GM12891 (cell line): ENCODE results near the gene CFDP1.

Experiments used
- DNase-seq: peaks from one replicate; pipeline ENCODE4 v3.0.0; 2011; ENCODE audit warnings: low spot score; ENCODE audit not compliant: insufficient read length
- FAIRE-seq: peaks from 2 replicates; lab custom pipeline; 2011; peaks lifted over from hg19 to GRCh38; lab: Jason Lieb, UNC
- PAX5 ChIP-seq: IDR thresholded peaks from 2 replicates; pipeline ENCODE4 v1.6.1; 2011; ENCODE audit warnings: low read length, moderate library complexity, mild to moderate bottlenecking; ENCODE audit not compliant: insufficient read depth, severe bottlenecking
- POLR2A ChIP-seq: IDR thresholded peaks from 2 replicates; pipeline ENCODE4 v1.6.1; 2011; ENCODE audit warnings: low read depth, low read length, control low read depth
- POLR2AphosphoS5 ChIP-seq: IDR thresholded peaks from 2 replicates; pipeline ENCODE4 v1.6.1; 2011; ENCODE audit warnings: low read depth, low read length, control low read depth
- POU2F2 ChIP-seq: IDR thresholded peaks from 2 replicates; pipeline ENCODE4 v1.6.1; 2011; ENCODE audit warnings: low read depth, mild to moderate bottlenecking, control low read depth, low read length, moderate library complexity
- SPI1 ChIP-seq: IDR thresholded peaks from 2 replicates; pipeline ENCODE4 v1.6.1; 2011; ENCODE audit warnings: low read depth, low read length, control low read depth
- TAF1 ChIP-seq: IDR thresholded peaks from 2 replicates; pipeline ENCODE4 v1.6.1; 2011; ENCODE audit warnings: low read depth, low read length, control low read depth

CFDP1 gene

DNA sequence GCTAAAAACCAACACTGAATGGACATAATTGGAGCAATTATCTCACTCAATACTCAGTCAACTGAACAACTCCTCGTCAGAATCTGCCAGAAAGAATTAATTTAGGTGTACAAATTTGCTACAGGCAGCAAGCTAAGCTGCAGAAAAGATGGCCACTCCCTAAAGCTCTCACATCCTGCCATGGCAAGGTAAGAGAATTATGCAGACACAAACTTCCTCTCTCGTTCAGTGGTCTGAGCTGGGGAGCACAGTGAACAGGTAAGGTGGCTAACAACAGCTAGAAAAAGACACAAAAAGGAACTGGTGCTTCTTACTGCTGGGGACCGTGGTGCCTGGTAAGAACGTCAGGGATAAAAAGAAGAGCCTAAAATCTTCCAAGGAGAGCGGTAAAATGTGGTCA is 107.0 kb downstream of the CFDP1 start:
- peak; percentile 78 for FAIRE-seq
- TF ChIP-seq SPI1 (peak; percentile 64), PAX5 (no peak)
- DNase-seq, result no peak

DNA sequence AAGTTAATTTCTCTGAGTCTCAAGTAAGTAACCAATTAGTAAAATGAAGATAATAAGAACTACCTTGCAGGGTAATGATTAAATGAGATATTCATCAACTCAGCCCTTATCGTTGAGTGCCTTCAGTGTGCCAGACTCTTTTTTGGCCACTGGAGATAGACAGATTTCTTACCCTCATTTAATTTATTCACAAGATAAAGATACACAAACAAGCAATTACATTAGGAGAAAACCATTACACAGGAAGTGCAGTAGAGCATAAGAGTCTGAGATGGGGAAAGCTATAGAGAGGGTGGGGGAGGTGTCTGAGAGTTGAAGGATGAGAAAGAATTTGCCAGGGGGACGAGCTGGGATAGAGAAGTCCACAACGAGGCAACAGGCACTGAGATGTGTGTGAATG is 109.4 kb downstream of the CFDP1 start:
- FAIRE-seq (no peak), DNase-seq (no peak)

GRCh38 chr16:75323198-75323597 is 110.1 kb downstream of the CFDP1 start:
- no peak for FAIRE-seq
- DNase-seq, result no peak
- TF ChIP-seq POU2F2, result no peak
- TF ChIP-seq POLR2AphosphoS5, result no peak
- TF ChIP-seq POLR2A, result no peak
- no peak for TF ChIP-seq SPI1
- no peak for TF ChIP-seq PAX5
- no peak for TF ChIP-seq TAF1

More for the DNA sequence above, 109.4 kb downstream of the CFDP1 start:
- TF ChIP-seq PAX5 (no peak), POLR2A (no peak)

DNA sequence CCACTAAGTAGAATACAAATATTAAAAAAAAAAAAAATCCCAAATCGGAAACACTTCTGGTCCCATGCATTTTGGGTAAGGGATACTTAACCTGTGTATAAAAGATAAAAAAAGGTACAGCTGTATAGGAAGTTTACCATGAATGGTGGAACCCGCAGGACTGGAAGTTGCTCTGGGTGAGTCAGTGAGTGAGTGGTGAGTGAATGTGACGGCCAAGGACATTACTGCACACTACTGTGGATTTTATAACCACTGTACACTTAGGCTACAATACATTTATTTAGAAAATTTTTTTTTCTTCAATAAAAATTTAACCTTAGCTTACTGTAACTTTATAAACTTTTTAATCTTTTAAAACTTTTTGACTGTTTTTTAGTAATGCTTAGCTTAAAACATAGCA is 110.6 kb downstream of the CFDP1 start:
- DNase-seq (no peak), FAIRE-seq (no peak)
- TF ChIP-seq POLR2AphosphoS5 (no peak), POU2F2 (no peak), TAF1 (no peak), PAX5 (no peak), POLR2A (no peak), SPI1 (no peak)

DNA sequence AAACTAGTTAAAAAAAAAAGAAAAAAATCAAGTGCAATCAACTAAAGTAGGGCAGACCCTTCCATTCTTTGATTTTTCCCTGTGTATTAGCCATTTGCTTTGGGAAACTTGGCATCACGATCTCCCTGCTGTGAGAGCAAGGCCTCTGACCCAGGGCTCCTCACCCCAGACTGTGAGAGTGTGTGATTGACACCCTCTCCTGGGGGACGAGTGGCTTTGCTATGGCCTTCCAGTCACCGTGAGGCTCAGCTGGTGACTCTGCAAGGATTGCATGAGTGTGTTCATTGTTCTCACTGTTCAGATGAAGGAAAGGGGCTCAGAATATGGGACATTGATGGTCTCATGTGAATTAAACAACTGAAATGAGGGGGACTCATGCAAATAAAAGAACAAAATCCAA is 112.9 kb downstream of the CFDP1 start:
- no peak for FAIRE-seq
- no peak for DNase-seq
- TF ChIP-seq POLR2AphosphoS5 (no peak), TAF1 (no peak), POLR2A (no peak), PAX5 (no peak), POU2F2 (no peak), SPI1 (no peak)

- DNase-seq (no peak), FAIRE-seq (peak; percentile 92)
- TF ChIP-seq PAX5, result no peak
- no peak for TF ChIP-seq SPI1
- no peak for TF ChIP-seq POLR2AphosphoS5
- TF ChIP-seq TAF1, result no peak
- no peak for TF ChIP-seq POU2F2
- TF ChIP-seq POLR2A, result no peak
These were observed 113.5 kb downstream of the CFDP1 start for GRCh38 chr16:75319513-75320411.

DNA sequence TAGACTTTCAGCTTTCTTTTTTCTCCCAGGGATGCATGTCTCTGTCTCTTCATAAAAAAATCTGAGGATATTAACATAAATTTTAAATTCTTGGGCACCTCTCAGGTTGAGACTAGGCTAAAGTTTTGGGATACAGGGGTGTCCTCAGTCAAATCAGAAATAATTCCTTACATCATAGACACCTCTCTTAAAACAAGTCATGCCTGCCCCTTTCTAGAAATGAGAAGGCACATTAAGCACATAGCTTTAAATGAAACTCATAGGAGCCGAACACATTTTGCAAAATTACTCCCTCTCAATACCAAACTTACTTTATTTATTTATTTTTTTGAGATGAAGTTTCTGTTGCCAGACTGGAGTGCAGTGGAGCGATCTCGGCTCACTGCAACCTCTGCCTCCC is 114.6 kb downstream of the CFDP1 start:
- no peak for DNase-seq
- TF ChIP-seq TAF1 (no peak), POU2F2 (no peak), SPI1 (no peak), PAX5 (no peak), POLR2AphosphoS5 (no peak), POLR2A (no peak)
- FAIRE-seq, result no peak

DNA sequence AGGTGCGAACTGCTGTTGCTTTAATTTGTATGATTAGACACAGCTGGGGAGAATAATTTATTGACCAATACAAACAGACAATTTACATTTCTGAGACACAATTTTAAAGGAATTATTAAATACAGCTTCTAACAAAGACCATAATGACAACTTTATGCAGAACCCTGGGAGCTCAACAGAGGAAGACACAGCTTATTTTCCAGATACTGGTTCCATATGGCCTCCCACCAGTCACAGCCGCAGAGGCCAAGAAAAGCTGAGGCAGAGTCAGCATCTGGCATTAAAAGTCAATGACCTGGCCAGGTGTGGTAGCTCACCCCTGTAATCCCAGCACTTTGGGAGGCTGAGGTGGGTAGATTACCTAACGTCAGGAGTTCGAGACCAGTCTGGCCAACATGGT is 115.8 kb downstream of the CFDP1 start:
- peak; percentile 16 for FAIRE-seq
- no peak for TF ChIP-seq POLR2A
- TF ChIP-seq SPI1, result no peak
- TF ChIP-seq POLR2AphosphoS5, result no peak
- no peak for TF ChIP-seq TAF1
- no peak for TF ChIP-seq POU2F2
- no peak for TF ChIP-seq PAX5

GRCh38 chr16:75317101-75317522 is 116.2 kb downstream of the CFDP1 start:
- FAIRE-seq (peak; percentile 66), DNase-seq (no peak)
- TF ChIP-seq POU2F2, result no peak
- peak; percentile 60 for TF ChIP-seq SPI1

More for the DNA sequence above, 115.8 kb downstream of the CFDP1 start:
- DNase-seq, result no peak
